H1 (cell line): ENCODE measurements around the gene SIK3.

Experiments
- EZH2 ChIP-seq: fragments of 200-600 bp; sonication (generic); IDR thresholded peaks from 2 replicates; pipeline ENCODE4 v1.7.1; 2012; ENCODE audit warnings: low read depth, mild to moderate bottlenecking, moderate library complexity, low read length, inconsistent platforms; ENCODE audit not compliant: severe bottlenecking
- NRF1 ChIP-seq: IDR thresholded peaks from 2 replicates; pipeline ENCODE4 v1.6.1; 2011; ENCODE audit warnings: mild to moderate bottlenecking, low read depth, low read length, improper control_type of control experiment
- TF ChIP-seq, protein P1 (sequence below): IDR thresholded peaks from 2 replicates; pipeline ENCODE4 v1.6.1; 2011; ENCODE audit warnings: low read depth, mild to moderate bottlenecking, low read length; ENCODE audit not compliant: insufficient read depth

GRCh38 chr11:116857316-116857715, 240.9 kb downstream of the SIK3 start:
- TF ChIP-seq NRF1 = no peak
- TF ChIP-seq, protein P1, sequence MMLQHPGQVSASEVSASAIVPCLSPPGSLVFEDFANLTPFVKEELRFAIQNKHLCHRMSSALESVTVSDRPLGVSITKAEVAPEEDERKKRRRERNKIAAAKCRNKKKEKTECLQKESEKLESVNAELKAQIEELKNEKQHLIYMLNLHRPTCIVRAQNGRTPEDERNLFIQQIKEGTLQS = no peak
- no peak for TF ChIP-seq EZH2
